HG03565 (cell line): ENCODE results near the gene MYLK3.
"Not testable (repeated sequence)": the region's sequence is repeated elsewhere in the genome, so short reads cannot be mapped to it uniquely, and the experiment has no call there.

ENCODE experiments used
- ATAC-seq: cut with Tn5 transposase; IDR thresholded peaks from one replicate; pipeline ENCODE4 v1.9.1; 2021; ENCODE audit warnings: mild to moderate bottlenecking, moderate library complexity; ENCODE audit not compliant: unreplicated experiment

MYLK3 gene

DNA sequence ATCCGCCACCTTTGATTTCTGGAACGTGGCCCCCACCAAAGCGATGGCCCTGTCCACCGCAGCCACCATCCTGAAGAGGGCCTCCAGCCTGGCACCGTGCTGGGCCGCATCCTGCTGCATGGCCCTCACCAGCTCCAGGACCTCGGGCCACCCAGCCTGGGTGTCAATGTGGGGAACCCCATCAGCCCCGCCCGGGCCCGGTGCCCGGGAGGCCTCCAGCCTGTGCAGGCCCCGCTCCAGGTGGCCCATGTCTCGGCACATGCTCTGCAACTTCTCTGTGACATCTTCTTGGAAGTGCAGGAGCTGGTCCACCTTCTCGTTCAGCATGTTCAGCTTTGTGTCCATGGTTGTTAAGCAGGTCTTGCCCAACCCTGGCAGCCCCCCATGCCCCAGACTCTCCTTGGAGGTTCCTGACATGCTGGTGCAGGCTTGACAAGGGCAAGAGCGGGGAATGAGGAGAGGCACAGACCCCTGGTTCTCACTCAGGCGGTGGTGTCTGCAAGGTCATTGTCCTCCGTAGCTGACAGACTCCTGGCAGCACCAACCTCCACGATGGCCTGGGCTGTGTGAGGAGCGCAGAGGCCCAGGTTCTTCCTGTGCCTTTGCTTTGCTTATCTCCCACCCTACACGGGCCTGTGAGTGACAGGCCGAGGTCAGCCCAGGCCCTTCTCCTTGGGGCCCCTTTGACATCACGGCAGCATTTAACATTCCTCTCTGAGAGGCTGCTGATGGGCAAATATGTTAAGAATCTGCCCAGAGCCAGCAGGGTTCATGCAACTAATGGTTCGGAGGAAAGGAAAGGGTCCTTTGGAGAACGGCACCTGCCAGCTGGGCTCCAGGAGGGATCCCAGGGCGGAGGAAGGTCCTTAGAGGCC is at the start of gene MYLK3:
TSS of gene MYLK3 (minus strand) at position 568 of the 875 bp plus-strand sequence. CDS start at position 417, 151 bp downstream.
- no peak for ATAC-seq

GRCh38 chr16:46797501-46797900 is 49.4 kb upstream of the MYLK3 start:
- no peak for ATAC-seq

GRCh38 chr16:46796764-46797269 is 48.7 kb upstream of the MYLK3 start:
- no peak for ATAC-seq

GRCh38 chr16:46793841-46794240 is 45.7 kb upstream of the MYLK3 start:
- ATAC-seq, result no peak

- no peak for ATAC-seq
Measured at GRCh38 chr16:46790599-46791270, 42.6 kb upstream of the MYLK3 start.

DNA sequence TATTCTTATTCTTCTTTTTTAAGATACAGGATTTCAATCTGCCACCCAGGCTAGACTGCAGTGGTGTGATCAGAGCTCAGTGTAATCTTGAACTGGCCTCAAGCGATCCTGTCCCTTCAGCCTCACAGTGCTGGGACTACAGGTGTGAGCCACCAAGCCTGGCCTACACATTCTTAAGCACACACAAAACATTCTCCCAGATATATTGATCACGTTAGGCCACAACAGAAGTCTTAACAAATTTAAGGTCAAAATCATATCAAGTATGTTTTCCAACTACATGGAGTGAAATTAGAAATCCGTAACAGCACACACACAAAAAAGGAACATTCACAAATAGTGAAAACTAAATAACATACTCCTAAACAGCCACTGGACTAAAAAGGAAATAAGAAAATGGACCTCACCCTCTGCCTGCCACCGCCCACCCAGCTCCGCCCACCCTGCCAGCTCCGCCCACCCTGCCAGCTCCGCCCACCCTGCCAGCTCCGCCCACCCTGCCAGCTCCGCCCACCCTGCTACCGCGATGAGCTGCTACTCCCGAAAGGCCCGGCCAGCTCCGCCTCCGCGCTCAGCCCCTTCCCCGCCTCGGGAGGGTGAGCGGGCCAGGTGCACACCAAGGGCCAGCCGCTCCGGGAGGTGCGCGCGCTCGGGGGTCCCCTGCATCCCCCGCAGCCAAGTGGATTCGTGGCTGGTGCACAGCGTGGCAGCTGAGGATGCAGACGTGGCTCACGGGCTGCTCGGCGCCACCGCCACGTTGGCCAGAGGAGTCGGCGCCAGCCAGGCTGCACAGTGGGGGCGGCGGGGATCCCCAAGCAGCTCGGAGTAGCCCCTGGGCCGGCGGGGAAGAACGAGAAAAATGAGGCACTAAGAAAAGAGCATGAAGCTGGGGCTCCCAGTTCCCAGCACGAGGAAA is 41.6 kb upstream of the MYLK3 start:
- ATAC-seq, result peak; percentile 63

DNA sequence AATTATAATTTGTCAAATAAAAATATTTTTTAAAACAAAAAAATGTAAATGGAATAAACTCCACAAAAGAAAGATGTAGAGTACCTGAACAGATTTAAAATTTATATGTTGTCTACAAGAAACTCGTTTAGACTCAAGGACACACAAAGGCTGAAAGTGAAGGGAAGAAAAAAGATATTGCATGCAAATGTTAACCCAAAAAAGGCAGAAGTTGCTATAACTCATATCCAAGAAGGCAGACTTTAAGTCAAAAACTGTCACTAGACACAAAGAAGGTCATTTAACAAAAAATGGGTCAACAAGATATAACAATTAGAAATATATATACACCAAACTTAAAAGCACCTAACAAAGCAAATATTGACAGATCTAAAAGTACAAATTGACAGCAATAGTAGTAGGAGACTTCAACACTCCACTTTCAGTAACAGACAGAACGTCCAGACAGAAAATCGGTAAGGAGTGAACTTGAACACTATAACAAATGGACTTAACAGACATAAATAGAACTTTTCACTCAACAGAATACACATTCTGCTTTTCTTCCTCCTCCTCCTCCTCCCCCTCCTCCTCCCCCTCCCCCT is 40.8 kb upstream of the MYLK3 start:
- ATAC-seq, result peak; percentile 25

DNA sequence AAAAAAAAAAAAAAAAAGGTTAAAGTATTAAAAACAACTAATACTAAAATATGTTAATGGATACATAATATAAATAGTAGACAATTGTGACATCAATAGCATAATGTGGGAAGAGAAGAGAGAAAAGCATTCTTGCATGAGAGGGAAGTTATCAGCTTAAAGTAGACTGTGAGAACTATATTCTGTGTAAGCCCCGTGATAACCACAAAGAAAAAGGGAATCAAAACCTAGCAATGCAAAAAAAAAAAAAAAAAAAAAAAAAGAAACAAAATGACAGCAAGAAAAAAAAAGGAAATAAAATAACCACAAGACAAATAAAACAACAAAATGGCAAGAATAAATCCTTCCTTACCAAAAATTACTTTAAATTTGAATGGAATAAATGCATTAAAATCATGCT is 39.8 kb upstream of the MYLK3 start:
- ATAC-seq, result no peak

GRCh38 chr16:46785076-46785845 is 37.1 kb upstream of the MYLK3 start:
- ATAC-seq, result no peak

- not testable (repeated sequence) for ATAC-seq
Measured at GRCh38 chr16:46784569-46784968, 36.4 kb upstream of the MYLK3 start.

- ATAC-seq, result no peak
Measured at GRCh38 chr16:46783800-46784199, 35.7 kb upstream of the MYLK3 start.

GRCh38 chr16:46782320-46782719 is 34.2 kb upstream of the MYLK3 start:
- ATAC-seq, result no peak

DNA sequence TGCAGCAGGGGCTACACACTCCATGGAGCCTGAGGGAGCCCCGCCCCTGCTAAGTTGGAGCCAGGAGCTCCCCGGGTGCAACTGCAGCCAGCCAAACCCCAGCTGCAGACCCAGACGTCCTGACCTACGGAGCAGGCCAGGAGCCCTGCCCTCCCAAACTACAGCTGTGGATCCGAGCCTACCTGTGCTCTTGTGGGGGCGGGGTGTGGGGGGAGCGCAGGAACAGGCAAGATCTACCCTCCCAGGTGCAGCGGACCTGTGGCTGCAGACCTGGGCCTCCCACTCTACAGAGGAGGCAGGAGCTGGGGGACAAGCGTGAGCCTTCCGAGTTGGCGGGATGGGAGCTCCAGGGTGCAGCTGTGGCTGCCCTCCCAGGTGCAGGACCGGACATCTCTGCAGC is 29.7 kb upstream of the MYLK3 start:
- no peak for ATAC-seq

DNA sequence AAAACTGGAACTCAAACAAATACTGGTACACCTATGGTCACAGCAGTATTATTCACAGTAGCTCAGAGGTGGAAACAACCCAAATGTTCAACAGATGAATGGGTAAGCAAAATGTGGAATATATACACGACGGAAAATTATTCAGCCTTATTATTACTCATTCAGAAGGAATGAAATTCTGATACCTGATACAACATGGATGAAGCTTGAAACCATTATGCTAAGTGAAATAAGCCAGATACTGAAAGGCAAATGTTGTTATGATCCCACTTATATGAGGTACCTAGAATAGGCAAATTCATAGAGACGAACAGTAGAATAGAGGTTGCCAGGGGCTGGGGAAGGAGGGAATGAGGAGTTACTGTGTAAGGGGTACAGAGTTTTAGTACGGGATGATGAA is 27.1 kb upstream of the MYLK3 start:
- ATAC-seq, result peak; percentile 23

GRCh38 chr16:46774743-46775177 is 26.6 kb upstream of the MYLK3 start:
- peak; percentile 77 for ATAC-seq

- ATAC-seq, result no peak
Measured at GRCh38 chr16:46772463-46772862, 24.3 kb upstream of the MYLK3 start.

- ATAC-seq, result no peak
Measured at GRCh38 chr16:46768809-46769208, 20.7 kb upstream of the MYLK3 start.

DNA sequence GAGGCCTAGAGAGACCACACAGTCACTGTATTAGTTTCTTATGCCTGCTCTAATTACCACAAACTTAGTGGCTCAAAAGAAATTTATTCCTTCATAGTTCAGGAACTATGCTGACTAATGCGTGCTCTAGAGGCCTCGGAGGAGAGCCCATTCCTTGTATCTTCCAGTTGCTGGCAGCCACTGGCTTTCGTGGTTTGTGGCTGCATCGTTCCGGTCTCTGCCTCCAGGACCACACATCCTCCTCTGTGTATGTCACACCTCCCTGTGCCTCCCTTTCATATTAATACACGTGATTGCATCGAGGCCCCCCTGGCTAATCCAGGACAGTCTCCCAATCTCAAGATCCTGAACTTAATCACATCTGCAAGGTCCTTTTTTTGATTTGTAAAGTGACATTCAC is 16.9 kb upstream of the MYLK3 start:
- ATAC-seq, result no peak

GRCh38 chr16:46763147-46763546 is 15.0 kb upstream of the MYLK3 start:
- no peak for ATAC-seq

DNA sequence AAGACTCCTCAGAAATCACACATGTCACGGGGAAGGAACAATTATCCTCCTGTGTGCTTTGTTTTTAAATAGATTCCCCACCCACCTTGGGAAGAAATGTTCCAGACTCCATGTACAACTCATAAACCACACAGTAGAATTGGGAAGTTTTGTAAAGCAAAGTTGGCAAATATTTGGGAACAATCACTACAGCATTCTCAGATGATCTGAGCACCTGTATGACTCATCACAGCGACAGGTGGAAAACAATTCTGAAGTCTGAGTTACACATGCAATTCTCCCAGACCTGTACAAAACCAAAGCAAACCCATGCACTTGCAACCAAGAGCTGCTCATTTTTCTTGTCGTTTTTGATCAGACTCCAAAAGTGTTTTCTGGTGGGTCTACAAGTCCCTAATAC is 14.4 kb upstream of the MYLK3 start:
- ATAC-seq, result no peak
